ENCODE results near the gene LPAR1.

GRCh38 chr9:111030492-111030891, 7.8 kb downstream of the LPAR1 start:
- no peak for TF ChIP-seq POLR2AphosphoS5 (IDR thresholded peaks at IDR 0.05; ENCODE audit: low read depth, low read length)
- no peak for TF ChIP-seq POLR2A (IDR thresholded peaks at IDR 0.05; ENCODE audit: low read depth, low read length)
